Measurements from ENCODE around the gene SMIM1.
"Not testable (repeated sequence)": the region's sequence is repeated elsewhere in the genome, so short reads cannot be mapped to it uniquely, and the experiment has no call there.

Gene SMIM1

DNA sequence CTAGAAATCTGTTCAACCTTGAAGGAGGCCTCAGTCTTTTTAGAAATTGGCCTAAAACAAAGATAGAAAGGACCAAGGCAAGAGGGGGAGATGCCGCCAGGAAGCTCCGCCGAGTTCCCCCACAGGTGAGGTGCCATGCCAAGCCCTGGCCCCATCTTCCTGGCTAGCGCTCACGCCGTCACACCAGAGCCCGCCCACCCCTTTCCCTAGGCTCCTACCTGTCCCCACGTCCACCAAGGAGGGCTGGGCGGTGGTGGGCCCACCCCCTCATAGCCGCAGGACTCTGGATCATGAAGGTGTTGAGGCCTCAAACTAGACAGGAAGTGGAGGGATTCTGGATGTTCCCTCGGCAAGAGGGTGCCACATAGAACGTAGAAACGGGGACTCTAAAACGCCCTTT is 35.8 kb upstream of the SMIM1 start:
- DNase-seq (ENCODE audit: low spot score), result no peak

GRCh38 chr1:3738943-3739342 is 33.6 kb upstream of the SMIM1 start:
- DNase-seq (ENCODE audit: low spot score), result no peak

GRCh38 chr1:3740042-3740441 is 32.5 kb upstream of the SMIM1 start:
- DNase-seq (ENCODE audit: low spot score), result no peak

- DNase-seq (ENCODE audit: low spot score), result no peak
Measured at GRCh38 chr1:3740752-3741151, 31.8 kb upstream of the SMIM1 start.

GRCh38 chr1:3741566-3742438 is 30.7 kb upstream of the SMIM1 start:
- DNase-seq (ENCODE audit: low spot score), result no peak

GRCh38 chr1:3742439-3743298 is 29.9 kb upstream of the SMIM1 start:
- DNase-seq (ENCODE audit: low spot score), result no peak

GRCh38 chr1:3743421-3743820 is 29.1 kb upstream of the SMIM1 start:
- no peak for DNase-seq (ENCODE audit: low spot score)

DNA sequence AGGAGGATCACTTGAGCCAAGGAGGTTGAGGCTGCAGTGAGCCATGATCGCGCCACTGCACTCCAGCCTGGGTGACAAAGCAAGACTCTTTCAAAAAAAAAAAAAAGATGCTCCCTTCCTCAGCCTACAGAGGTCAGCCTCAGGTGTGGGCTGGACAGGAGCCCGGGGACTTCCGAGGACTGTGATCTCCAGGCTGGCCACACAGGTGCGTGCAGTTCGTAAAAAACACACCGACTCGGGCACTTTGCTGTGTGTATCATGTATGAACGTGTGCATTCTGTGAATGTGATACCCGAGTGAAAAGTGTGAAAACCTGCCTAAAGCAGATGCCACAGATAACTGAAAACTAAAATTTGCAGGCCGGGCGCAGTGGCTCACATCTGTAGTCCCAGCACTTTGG is 28.7 kb upstream of the SMIM1 start:
- DNase-seq (ENCODE audit: low spot score), result no peak

DNA sequence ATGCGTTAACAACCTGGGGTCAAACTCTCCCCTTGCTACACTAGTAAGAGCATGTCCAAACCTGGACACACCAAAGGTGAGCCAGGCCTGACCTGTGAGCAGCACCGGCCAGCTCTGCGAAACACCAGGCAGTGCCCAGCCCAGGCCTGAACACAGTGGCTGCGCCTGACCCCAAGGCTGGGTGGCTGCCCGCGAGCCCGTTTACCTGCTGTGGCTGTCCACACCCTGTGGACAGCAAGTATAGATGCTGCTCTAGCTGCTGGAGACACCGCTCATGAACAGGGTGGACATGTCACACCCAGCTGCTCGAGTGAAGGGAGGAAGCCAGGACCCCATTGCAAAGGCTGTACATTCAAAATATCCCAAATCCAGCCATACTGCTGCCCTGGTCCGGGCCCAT is 27.9 kb upstream of the SMIM1 start:
- DNase-seq (ENCODE audit: low spot score), result no peak

DNA sequence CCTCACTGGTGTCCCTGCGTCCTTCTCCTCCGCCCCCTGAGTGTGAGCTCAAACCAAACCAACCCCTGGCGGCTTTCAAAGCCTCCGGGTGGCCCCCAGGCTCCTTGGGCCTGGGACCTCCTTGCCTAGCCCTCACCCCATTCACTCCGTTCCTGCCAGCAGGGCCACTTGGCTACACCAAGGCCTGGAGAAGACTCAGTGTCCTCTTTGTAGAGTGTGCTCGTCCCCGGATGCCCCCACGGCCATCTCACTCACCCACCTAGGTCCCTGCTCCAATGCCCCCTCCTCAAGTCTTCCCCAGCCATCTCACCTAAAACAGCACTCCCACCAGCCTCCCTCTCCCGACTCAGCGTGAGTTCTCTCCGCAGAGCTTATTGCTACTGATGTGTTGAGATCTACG is 27.5 kb upstream of the SMIM1 start:
- no peak for DNase-seq (ENCODE audit: low spot score)

DNA sequence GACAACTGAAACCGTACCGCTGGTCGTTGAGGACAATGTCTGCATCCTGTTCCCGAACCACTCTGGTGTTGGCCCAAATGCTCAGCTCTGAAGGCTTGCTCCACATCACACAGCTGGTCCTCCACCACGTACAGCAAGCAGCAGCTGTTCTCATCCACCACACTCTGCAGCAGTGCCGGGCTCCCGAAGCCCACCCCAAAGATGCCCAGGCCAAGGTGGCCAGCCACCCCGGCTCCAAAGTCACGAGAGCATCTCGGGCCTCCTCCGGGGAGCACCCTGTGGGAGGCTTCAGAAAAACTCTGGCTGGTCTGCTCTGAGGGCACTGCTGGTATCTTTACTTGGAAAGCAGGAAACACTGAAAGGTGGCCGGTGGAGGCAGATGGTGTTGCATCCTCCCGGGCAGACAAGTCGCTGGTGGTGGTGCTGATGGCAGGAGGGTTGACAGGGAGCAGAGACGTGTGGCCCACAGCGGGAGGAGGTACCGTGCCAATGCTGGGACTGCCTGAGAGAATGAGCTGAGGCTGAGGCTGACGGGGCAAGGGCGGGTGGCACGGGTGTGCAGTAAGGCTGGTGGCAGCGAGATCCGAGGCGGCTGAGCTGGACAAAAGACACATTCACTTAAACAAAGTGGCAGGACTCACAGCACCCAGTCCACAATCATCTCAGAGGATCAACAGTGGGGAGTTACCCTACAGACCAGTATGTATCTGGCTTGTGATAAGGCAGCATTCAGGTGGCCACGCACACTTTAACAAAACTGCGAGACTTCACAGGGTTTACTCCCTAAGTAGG is 26.8 kb upstream of the SMIM1 start:
- no peak for DNase-seq (ENCODE audit: low spot score)

DNA sequence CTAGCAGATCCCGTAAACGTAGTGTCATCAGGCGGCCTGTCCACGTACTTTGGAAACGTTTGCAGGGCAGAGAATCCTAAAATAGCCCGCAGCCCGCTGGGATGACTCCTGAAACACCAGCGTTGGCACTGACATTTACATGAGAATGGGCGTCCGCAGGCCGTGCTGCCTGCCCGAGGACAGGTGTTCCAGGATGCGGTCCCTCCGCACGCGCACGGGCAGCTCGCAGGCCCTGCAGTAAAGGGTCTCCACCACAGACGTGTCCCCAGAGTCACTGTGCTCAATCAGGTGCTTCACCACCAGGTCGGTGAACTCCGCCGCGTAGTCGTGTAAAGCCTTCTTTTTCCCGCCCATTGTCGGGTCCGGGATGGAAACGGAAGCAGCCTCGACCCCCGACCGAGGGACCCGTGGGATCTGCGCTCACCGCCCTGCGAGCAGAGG is 26.1 kb upstream of the SMIM1 start:
- no peak for DNase-seq (ENCODE audit: low spot score)

- peak; percentile 98 for DNase-seq (ENCODE audit: low spot score)
Measured at GRCh38 chr1:3746830-3747521, 25.6 kb upstream of the SMIM1 start.

GRCh38 chr1:3747522-3747848 is 25.1 kb upstream of the SMIM1 start:
- no peak for DNase-seq (ENCODE audit: low spot score)

DNA sequence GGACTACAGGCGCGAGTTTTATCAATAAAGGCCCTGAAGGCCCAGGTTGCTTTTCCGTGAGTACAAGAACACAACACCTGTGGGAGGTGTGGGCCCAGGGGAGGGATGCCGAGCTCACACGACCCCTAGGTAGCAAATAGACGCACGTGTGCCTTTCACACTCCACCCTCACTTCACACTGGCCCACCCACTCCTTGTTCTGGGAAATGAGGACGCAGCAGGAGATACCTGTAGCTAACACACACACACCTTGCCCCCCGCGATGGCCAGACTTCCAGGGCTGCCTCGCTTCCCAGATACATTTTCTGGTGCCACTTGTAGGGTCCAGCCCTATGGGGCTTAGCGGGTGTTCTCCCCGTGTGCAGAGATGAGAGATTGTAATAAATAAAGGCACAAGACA is 24.6 kb upstream of the SMIM1 start:
- DNase-seq (ENCODE audit: low spot score), result no peak

DNA sequence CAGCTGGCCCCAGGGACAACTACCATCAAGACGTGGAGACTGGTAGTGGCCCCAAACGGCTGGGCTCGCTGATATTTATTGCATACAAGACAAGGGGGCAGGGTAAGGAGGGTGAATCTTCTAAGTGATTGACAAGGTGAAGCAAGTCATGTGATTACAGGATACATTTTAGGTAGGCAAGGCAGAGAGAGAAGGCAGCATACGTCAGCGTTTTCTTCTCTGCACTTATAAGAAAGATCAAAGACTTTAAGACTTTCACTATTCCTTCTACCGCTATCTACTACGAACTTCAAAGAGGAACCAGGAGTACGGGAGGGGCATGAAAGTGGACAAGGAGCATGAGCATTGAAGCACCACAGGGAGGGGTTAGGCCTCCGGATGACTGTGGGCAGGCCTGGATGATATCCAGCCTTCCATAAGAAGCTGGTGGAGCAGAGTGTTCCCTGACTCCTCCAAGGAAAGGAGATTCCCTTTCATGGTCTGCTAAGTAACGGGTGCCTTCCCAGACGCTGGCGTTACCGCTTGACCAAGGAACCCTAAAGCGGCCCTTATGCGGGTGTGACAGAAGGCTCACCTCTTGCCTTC is 24.1 kb upstream of the SMIM1 start:
- not testable (repeated sequence) for DNase-seq (ENCODE audit: low spot score)

DNA sequence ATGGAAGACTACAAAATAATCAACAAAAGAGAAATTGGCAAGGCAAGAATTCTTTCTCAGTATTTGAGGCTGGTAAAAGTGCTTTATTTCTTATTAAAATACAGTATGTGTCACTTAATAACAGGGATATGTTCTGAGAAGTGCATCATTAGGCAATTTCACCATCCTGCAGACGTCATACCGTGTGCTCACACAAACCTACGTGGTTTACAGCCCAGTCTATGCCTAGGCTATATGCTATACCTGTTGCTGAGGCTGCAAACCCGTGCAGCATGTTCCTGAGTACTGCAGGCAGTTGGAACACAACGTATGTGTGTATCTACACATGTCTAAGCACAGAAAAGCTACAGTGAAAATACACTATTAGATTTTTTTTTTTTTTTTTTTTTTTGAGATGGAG is 23.0 kb upstream of the SMIM1 start:
- no peak for DNase-seq (ENCODE audit: low spot score)

DNA sequence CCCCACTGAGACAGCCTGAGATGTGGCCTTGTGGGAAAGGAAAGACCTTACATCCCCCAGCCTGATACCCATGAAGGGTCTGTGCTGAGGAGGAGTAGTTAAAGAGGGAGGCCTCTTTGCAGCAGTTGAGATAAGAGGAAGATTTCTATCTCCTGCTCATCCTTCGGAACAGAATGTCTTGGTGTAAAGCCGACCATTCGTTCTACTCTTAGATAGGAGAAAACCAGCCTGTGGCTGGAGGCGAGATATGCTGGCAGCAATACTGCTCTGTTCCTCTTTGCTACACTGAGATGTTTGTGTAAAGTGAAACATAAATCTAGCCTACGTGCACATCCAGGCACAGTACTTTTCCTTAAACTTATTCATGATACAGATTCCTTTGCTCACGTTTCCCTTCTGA is 21.8 kb upstream of the SMIM1 start:
- DNase-seq (ENCODE audit: low spot score), result no peak

- no peak for DNase-seq (ENCODE audit: low spot score)
Measured at GRCh38 chr1:3752400-3752945, 20.1 kb upstream of the SMIM1 start, which contains the start of gene CCDC27. CCDC27 (plus strand) TSS chr1:3752450; CDS start chr1:3752482, 32 bp downstream.

- DNase-seq (ENCODE audit: low spot score), result no peak
Measured at GRCh38 chr1:3753656-3754454, 18.7 kb upstream of the SMIM1 start.
